NCI-H2227 (cell line): ENCODE results near the gene TCAIM.
"Not testable (repeated sequence)": the region's sequence is repeated elsewhere in the genome, so short reads cannot be mapped to it uniquely, and the experiment has no call there.

Experiments
- DNase-seq: peaks from one replicate; lab custom pipeline; 2025; ENCODE audit not compliant: unreplicated experiment; lab: John Stamatoyannopoulos, UW

The TCAIM gene

DNA sequence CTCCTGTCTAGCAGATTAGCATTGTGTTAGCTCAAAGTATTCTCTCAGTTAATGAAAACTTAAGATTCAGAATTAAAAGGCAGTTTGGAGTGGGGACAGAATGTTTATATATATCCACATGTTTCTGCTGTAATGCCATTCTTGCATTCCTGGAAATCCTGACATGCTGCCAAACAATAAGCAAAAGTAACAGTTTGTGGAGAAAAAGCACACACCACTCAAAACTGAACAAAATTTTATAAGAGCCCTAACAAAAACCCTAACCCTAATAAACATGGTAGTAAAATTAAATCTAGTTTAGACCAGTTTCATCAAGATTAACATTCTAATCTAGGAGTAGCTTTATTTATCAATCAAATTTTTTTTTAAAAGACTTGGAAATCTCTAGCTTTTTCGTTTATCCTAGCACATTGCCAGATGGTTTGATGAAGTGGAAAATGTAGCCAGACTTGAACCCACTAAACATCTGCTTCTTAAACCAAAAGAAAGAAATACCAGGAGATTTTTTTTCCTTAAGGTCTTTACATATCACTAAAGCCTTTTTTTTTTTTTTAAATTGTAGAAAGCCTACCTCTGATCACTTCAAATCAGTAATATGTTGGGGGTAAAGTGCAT is 3.7 kb downstream of the TCAIM start:
- no peak for DNase-seq

DNA sequence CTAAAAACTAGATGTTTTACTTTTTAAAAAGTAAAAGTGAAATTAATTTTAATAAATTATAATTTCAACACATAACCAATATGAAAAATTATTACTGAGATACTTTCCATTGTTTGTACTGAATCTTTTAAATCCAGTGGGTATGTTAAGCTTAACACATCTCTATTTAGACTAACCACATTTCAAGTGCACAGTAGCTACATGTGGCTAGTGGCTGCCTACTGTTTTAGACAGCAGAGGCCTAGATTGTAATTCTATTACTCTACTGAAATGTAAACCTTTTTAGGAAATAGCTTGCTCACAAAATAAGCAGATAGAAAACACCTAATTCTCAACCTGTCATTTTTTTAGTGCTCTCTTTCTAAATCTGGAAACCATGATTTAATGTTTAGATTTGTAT is 4.9 kb downstream of the TCAIM start:
- DNase-seq = no peak

DNA sequence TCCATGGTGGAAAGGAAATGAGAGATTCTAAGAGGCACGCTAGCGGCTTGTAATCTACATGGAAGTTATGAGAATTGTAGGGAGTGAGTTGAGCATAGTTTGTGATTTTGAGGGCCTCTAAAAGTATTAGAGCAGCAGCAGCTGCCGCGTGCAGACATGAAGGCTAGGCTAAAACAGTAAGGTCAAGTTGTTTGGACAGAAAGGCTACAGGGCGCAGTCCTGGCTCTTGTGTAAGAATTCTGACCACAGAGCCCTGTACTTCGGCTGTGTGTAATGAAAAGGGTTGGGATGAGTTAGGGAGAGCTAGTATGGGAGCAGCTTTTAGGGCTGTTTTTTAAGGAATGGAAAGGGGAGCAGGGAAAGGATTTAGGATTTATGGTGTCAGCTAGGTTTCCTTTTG is 8.0 kb downstream of the TCAIM start:
- not testable (repeated sequence) for DNase-seq

- DNase-seq = no peak
These were observed 10.4 kb downstream of the TCAIM start for GRCh38 chr3:44348993-44349392.

DNA sequence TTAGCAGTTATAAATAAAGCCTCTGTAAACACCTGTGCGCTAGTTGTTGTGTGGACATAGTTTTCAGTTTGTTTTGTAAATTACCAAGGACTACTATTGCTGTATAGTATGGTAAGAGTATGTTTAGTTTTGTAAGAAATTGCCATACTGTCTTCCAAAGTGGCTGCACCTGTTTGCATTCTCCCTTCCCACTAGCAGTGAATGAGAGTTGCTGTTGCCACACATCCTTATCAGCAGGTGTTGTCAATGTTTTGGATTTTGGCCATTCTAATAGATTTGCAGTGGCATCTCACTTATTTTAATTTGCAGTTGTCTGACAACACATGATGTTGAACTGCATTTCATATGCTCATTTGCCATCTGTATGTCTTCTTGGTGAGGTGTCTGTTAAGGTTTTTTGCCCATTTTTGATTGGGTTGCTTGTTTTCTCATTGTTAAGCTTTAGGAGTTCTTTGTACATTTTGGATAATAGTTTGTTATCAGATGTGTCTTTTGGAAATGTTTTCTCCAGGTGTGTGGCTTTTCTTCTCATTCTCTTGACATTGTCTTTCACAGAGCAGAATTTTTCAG is 14.9 kb downstream of the TCAIM start:
- DNase-seq = no peak

GRCh38 chr3:44355362-44356033 is 16.9 kb downstream of the TCAIM start:
- no peak for DNase-seq

DNA sequence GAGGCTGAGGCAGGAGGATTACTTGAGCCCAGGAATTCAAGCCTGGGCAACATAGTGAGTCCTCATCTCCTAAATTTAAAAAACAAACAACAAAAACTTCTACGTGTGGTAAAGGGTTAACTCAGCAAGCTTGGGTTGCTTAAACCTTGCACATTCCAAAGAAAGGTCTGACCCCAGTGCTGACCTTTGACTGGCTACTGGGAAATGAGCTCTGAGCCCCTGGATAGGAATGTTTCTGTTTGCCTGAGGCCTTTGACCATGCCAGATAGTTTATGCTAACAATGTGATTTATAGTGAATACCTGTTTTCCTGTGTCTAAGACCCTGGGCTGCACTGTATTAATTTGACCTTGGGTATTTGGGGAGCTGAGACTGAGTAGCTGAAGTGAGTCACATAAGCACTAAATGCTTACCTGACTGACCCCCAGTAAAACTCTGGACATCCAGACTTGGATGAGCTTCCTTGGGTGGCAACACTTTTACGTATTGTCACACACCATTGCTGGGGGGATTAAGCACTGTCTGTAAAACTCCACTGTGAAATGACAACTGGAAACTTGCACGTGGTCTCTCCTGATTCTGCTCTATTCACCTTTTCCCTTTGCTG is 20.7 kb downstream of the TCAIM start:
- DNase-seq = no peak

DNA sequence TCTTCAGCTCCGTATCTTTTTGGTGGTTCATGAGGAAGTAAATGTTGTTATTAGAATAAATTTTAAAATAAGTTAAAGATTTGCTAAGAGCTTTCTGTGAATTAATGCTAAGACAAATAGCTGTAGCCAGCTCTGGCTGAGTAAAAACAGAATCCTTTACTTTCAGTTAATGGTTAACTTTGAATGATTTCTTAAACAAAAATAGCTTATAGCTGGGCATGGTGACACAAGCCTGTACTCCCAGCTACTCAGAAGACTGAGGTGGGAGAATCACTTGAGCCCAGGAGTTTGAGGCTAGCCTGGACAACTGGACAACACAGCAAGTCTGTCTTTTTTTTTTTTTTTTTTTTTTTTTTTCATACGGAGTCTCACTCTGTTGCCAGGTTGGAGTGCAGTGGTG is 25.0 kb downstream of the TCAIM start:
- DNase-seq = no peak

DNA sequence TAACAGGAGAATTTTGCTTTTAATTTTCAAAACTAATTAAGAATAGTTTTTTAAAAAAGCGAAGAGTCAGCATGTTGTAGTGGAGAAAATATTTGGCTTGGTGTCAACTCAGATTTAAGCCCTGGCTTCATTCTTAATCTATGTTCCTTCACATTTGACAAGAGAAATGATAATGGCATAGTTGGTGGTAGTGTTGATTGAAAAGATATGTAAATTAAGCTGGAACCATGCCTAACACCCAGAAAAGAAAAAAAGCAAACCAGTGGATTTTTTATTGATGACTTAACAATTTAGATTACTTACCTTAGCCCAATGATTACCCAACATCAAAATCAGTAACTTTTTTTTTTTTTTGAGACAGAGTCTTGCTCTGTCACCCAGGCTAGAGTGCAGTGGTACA is 27.4 kb downstream of the TCAIM start:
- DNase-seq = no peak

DNA sequence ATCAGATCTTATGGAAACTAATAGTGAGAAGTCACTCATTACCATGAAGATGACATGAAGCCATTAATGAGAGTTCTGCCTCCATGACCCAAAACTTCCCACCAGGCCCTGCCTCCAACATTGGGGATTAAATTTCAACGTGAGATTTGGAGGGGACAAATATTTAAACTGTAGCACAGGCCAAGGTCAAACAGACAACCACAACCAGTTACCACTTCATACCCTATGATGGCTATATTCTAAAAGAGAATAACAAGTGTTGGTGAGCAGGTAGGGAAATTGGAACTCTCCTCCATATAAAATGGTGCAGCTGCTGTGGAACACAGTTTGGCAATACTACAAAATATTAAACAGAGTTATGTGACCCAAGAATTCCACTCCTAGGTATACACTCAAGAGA is 36.9 kb downstream of the TCAIM start:
- DNase-seq = no peak

GRCh38 chr3:44387404-44387803 is 48.8 kb downstream of the TCAIM start:
- no peak for DNase-seq

- DNase-seq = no peak
These were observed 53.9 kb downstream of the TCAIM start for GRCh38 chr3:44392489-44392888.

GRCh38 chr3:44395714-44396113 is 57.1 kb downstream of the TCAIM start:
- no peak for DNase-seq

- no peak for DNase-seq
These were observed 57.9 kb downstream of the TCAIM start for GRCh38 chr3:44396200-44397171.

DNA sequence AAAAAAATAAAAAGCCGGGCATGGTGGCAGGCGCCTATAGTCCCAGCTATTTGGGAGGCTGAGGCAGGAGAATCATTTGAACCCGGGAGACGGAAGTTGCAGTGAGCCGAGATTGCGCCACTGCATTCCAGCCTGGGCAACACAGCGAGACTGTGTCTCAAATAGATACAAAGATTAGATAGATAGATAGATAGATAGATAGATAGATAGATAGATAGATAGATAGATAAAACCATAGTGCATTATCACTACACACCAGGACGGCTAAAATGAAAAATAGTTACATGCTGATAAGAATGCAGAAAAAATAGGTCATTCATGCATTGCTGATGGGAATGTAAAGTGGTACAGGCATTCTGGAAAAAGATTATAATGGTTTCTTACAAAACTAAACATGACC is 59.7 kb downstream of the TCAIM start:
- not testable (repeated sequence) for DNase-seq

- DNase-seq = no peak
These were observed 60.3 kb downstream of the TCAIM start for GRCh38 chr3:44398853-44399252.

- DNase-seq = no peak
These were observed 62.2 kb downstream of the TCAIM start for GRCh38 chr3:44400771-44401170.

DNA sequence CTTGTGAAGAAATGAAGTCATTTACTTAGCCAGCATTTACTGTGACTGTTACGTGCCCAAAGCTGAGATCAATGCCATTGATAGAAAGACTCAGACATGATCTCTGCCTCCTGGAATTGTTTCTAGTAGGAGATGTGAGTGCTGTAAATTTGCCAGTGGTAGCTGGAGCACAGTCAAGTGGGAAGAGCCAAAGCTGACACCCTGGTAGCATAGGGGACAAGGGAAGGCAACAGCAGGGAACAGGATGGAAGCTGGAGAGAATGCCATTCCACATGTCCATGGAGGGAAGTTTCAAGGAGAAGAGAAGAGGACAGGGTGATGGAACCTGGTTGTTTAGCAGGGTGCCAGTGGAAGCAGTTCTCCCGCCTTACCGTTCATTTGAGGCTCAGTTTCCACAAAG is 64.0 kb downstream of the TCAIM start:
- DNase-seq = no peak

DNA sequence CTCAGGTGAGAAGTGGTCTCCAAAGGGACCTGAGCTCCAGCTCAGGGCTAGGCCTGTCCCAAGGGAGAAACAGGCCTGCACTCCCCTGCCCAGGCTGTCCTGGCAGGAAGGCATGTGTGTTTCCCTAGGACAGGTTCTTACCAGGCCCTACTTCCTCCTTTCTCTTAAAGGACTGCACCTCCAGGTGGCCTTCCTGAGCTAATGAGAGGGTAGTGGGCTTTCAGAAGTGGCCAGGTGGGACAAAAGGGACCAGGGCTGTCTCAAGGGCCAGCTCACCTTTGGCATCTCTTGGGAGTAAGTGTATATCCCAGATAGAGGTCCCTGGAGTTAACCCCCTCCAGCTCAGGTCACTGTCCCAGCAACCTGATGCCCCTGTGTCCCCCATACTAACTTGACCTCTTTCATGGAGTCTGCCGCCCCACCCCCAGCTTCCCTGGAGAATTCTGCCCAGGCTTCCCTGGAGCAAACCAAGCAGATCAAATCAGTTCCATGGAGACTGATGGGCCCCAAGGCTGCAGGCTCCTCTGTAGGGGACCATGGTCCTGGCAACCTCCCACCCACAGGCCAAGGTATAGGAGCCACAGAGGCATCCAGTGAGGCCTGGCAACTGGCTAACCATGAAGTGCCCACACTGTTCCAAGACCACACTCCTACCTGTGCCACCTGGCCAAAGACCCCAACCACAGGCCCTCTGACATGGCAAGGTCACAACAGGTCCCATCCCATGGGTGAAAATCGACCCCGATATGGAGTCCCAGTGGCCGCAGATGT is 71.3 kb downstream of the TCAIM start:
- no peak for DNase-seq

DNA sequence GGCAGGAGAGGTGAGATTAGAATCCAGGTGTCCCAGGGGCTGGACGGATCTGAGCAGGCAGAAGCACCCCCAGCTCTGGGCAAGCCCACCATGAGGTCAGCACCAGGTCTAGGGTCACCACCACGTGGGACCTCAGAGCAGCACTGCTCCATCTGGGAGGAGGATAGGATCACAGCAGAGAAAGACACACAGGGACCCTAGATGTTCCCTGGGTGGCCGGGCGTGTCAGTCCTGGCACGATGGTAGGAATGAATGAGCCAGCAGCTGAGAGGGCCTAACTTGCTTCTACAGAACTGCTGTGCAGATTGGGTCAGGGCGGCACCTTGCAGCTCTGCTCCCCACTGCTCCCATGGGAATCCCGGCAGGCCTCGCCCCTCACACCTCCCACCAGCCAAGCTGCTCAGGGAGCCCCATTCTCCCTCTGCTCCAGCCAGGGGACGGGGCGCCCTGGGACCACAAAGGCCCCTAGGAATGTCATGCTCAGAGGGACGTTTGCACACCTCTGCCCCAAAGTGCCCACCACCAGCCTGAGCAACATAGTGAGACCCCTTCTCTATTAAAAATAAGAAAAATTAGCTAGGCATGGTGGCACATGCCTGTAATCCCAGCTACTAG is 72.6 kb downstream of the TCAIM start:
- DNase-seq = no peak
